IMR-90 (cell line): Measurements from ENCODE around the gene MYH9. TPM values are rescaled to one million over a fixed set of nuclear protein-coding genes. Genes with fewer than 3 reads are reported as not detected.
"Not testable (repeated sequence)": the region's sequence is repeated elsewhere in the genome, so short reads cannot be mapped to it uniquely, and the experiment has no call there.

Experiments used
- ATAC-seq: fragments of 200-7000 bp; cut with Tn5 transposase; 2 replicates; pipeline ENCODE4 v1.9.1; 2020; ENCODE audit warnings: low read depth, mild to moderate bottlenecking, moderate library complexity
- BruUV-seq: library from RNA; stranded (reverse); fragments of 400-500 nt; replicated peaks from 2 replicates; lab custom pipeline; 2021; lab: Mats Ljungman, UMichigan
- CTCF ChIA-PET: fragments of 300-600 bp; formaldehyde crosslinking; extraction: SDS; loops from one replicate; lab custom pipeline; 2021; ENCODE audit warnings: antibody characterized with exemption; lab: Yijun Ruan, JAX
- POLR2A ChIA-PET: fragments of 300-600 bp; sonication (Branson Sonifier 250); formaldehyde crosslinking; loops from one replicate; lab custom pipeline; 2022; ENCODE audit warnings: antibody characterized with exemption; ENCODE audit not compliant: unreplicated experiment; lab: Charles Lee
- DNase-seq: peaks from one replicate; pipeline ENCODE4 v3.0.0; 2013
- H2AFZ ChIP-seq: replicated peaks from 2 replicates; pipeline ENCODE3; 2013; ENCODE audit warnings: low read length, mild to moderate bottlenecking; ENCODE audit not compliant: poor library complexity
- H2AK5ac ChIP-seq: 2 replicates; pipeline ENCODE4 v1.6.1; 2013; ENCODE audit warnings: low read depth, low read length, inconsistent platforms
- H2AK9ac ChIP-seq: replicated peaks from 2 replicates; pipeline ENCODE3; 2013; ENCODE audit warnings: mild to moderate bottlenecking, low read depth, low read length, moderate library complexity; ENCODE audit not compliant: poor library complexity
- H2BK120ac ChIP-seq: 2 replicates; pipeline ENCODE4 v1.6.1; 2013; ENCODE audit warnings: low read depth, low read length, inconsistent platforms
- H2BK15ac ChIP-seq: 3 replicates; pipeline ENCODE4 v1.6.1; 2013; ENCODE audit warnings: low read depth, low read length, inconsistent platforms
- H2BK20ac ChIP-seq: 2 replicates; pipeline ENCODE4 v1.6.1; 2013; ENCODE audit warnings: low read depth, mild to moderate bottlenecking, inconsistent platforms, low read length, moderate library complexity
- H2BK5ac ChIP-seq: 2 replicates; pipeline ENCODE4 v1.6.1; 2013; ENCODE audit warnings: mild to moderate bottlenecking, low read depth, low read length, inconsistent platforms; ENCODE audit not compliant: poor library complexity, severe bottlenecking
- H3K14ac ChIP-seq: replicated peaks from 2 replicates; pipeline ENCODE4 v1.6.1; 2013; ENCODE audit warnings: low read depth, low read length, inconsistent platforms
- H3K18ac ChIP-seq: 2 replicates; pipeline ENCODE4 v1.6.1; 2013; ENCODE audit warnings: low read depth, low read length, control low read depth
- H3K23ac ChIP-seq: 2 replicates; pipeline ENCODE4 v1.6.1; 2013; ENCODE audit warnings: low read depth, low read length, inconsistent platforms
- H3K27ac ChIP-seq: 2 replicates; pipeline ENCODE4 v1.5.1; 2013; ENCODE audit warnings: mild to moderate bottlenecking, control low read depth, low read length; ENCODE audit not compliant: insufficient read depth
- H3K27me3 ChIP-seq: 2 replicates; pipeline ENCODE4 v1.6.1; 2013; ENCODE audit warnings: low read length; ENCODE audit not compliant: control insufficient read depth, insufficient read depth
- H3K36me3 ChIP-seq: 2 replicates; pipeline ENCODE4 v1.6.1; 2013; ENCODE audit warnings: low read length, mixed read lengths; ENCODE audit not compliant: control insufficient read depth, insufficient read depth
- H3K4ac ChIP-seq: 2 replicates; pipeline ENCODE4 v1.6.1; 2013; ENCODE audit warnings: low read depth, low read length, inconsistent platforms
- H3K4me1 ChIP-seq: 2 replicates; pipeline ENCODE4 v1.6.1; 2013; ENCODE audit warnings: low read length, mixed read lengths; ENCODE audit not compliant: control insufficient read depth, insufficient read depth
- H3K4me2 ChIP-seq: 2 replicates; pipeline ENCODE4 v1.6.1; 2013; ENCODE audit warnings: low read depth, mild to moderate bottlenecking, control low read depth, low read length, moderate library complexity
- H3K4me3 ChIP-seq: 2 replicates; pipeline ENCODE4 v1.5.1; 2013; ENCODE audit warnings: low read depth, mild to moderate bottlenecking, control low read depth, low read length, moderate library complexity; ENCODE audit not compliant: insufficient read depth
- H3K56ac ChIP-seq: 2 replicates; pipeline ENCODE4 v1.6.1; 2013; ENCODE audit warnings: low read length, inconsistent platforms; ENCODE audit not compliant: insufficient read depth; ENCODE audit errors: extremely low read depth
- H3K79me1 ChIP-seq, 2 experiments: 2 replicates each; pipeline ENCODE4 v1.6.1; 2013; ENCODE audit warnings: low read length in 2 of 2, inconsistent platforms in 1 of 2, low read depth in 1 of 2
- H3K9ac ChIP-seq: 2 replicates; pipeline ENCODE4 v1.6.1; 2013; ENCODE audit warnings: low read depth, low read length, control low read depth
- H3K9me1 ChIP-seq: 2 replicates; pipeline ENCODE4 v1.6.1; 2013; ENCODE audit warnings: low read length, inconsistent platforms; ENCODE audit not compliant: insufficient read depth
- H3K9me3 ChIP-seq: 2 replicates; pipeline ENCODE4 v1.6.1; 2013; ENCODE audit warnings: low read length; ENCODE audit not compliant: control insufficient read depth, insufficient read depth
- H4K20me1 ChIP-seq: 2 replicates; pipeline ENCODE4 v1.6.1; 2013; ENCODE audit warnings: low read length, inconsistent platforms; ENCODE audit not compliant: insufficient read depth
- H4K5ac ChIP-seq: 2 replicates; pipeline ENCODE4 v1.6.1; 2013; ENCODE audit warnings: mild to moderate bottlenecking, low read depth, low read length, control low read depth
- H4K8ac ChIP-seq, 2 experiments: 2 replicates each; pipeline ENCODE4 v1.6.1; 2013; ENCODE audit warnings: low read depth in 2 of 2, low read length in 2 of 2, control low read depth in 1 of 2, inconsistent platforms in 1 of 2
- H4K91ac ChIP-seq: 2 replicates; pipeline ENCODE4 v1.6.1; 2013; ENCODE audit warnings: low read depth, low read length, inconsistent platforms; ENCODE audit not compliant: insufficient read depth
- CHD1 ChIP-seq: IDR thresholded peaks from 2 replicates; pipeline ENCODE4 v1.6.1; 2012; ENCODE audit warnings: low read depth, low read length, improper control_type of control experiment
- FOS ChIP-seq: fragments of 150-350 bp; IDR thresholded peaks from 2 replicates; pipeline ENCODE4 v1.6.1; 2016; ENCODE audit warnings: low read depth, low read length
- RCOR1 ChIP-seq: IDR thresholded peaks from 2 replicates; pipeline ENCODE4 v1.6.1; 2012; ENCODE audit warnings: mild to moderate bottlenecking, low read length, improper control_type of control experiment; ENCODE audit not compliant: insufficient replicate concordance
- WGBS, 2 experiments: methylation state at CpG; one replicate each; pipeline versions ENCODE4 v1.1.5 to v1.1.7; 2013; ENCODE audit warnings: missing lambda C conversion rate in 2 of 2; ENCODE audit not compliant: insufficient read length in 1 of 2; ENCODE audit errors: extremely low coverage in 2 of 2; 5-methylcytosine and 5-hydroxymethylcytosine counted together
- dilution Hi-C: fragments of 300-500 bp; cut with HindIII; formaldehyde crosslinking; loops from one replicate; pipeline ENCODE4 v1.14.3; 2018; ENCODE audit warnings: low sequenced_read_pairs; ENCODE audit not compliant: unreplicated experiment
- in situ Hi-C: fragments of 300-500 bp; cut with MboI; formaldehyde crosslinking; loops from 3 replicates; pipeline ENCODE4 v1.14.3; 2019; ENCODE audit warnings: low sequenced_read_pairs, inconsistent platforms, mixed read lengths
- intact Hi-C: fragments of 100-400 bp; cut with micrococcal nuclease; formaldehyde crosslinking; loops from 2 replicates; pipeline ENCODE4 v1.10.0; 2022
- polyA plus RNA-seq, 3 experiments: library from polyadenylated mRNA; depleted of rRNA; stranded (reverse); fragments of >200 nt; gene quantifications; 2 replicates each; pipeline ENCODE4 v1.2.3, GENCODE V29; 2012; ENCODE audit warnings: low replicate concordance in 1 of 3
- total RNA-seq: library from RNA; depleted of rRNA; stranded (reverse); fragments of >200 nt; gene quantifications from 2 replicates; pipeline ENCODE4 v1.2.3, GENCODE V29; 2012
- TF ChIP-seq, protein P1 (sequence below): fragments of 150-350 bp; IDR thresholded peaks from 2 replicates; pipeline ENCODE4 v1.6.1; 2017; ENCODE audit warnings: mild to moderate bottlenecking, antibody characterized with exemption, low read length, low read depth

Gene MYH9
- total and polyA plus RNA-seq, 2 of the 4 experiments (the other 2 are of a cell fraction) = 475 to 554 TPM

DNA sequence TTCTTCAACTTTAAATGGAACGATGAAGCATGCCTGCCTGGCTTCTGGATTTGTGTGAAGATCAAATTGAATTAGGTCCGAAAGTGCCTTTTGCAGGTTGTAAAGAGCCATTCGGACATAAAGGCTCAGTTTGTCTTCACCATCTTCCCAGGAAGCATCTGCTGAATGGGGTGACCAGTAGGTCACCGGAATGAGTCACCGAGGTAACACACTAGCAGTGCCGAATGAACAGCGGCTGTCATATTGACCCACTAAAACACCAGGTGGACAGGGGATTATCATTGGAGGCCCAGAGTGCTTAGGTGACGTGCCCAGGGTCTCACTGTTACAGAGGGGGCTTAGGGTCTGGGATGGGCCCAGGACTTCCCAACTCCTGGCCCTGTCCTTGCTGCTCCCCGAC lies 43.1 kb upstream of the MYH9 start:
- Histone ChIP-seq H4K8ac (no peak overlapping the region), H2BK20ac (peak overlapping the region; percentile 46; the same call in 1 of the 2 replicates), H3K36me3 (no peaks in the 10 kb centered on the region), H3K4me1 (peaks cover 32% of the 10 kb centered on the region), H4K91ac (no peak overlapping the region), H3K14ac (no peak overlapping the region), H2AK9ac (peak overlapping the region; percentile 25), H3K9me3 (no peaks in the 10 kb centered on the region), H2AFZ (no peak overlapping the region), H3K23ac (no peak overlapping the region), H2BK5ac (no peak overlapping the region), H3K56ac (no peak overlapping the region), H3K18ac (no peak overlapping the region), H3K4me2 (no peak overlapping the region), H4K5ac (no peak overlapping the region), H3K79me1 (peaks cover 0 to 4% of the 10 kb centered on the region in 2 experiments; a peak in 1 of 4 replicates), H3K27me3 (no peaks in the 10 kb centered on the region), H2BK120ac (0 out of 2 replicates have a peak overlapping the region, but pooled peaks have one; percentile 20), H3K4me3 (no peak overlapping the region), H2AK5ac (peak overlapping the region; percentile 68), H2BK15ac (no peak overlapping the region), H3K4ac (peak overlapping the region; percentile 71), H3K9ac (no peak overlapping the region), H4K20me1 (no peaks in the 10 kb centered on the region), H3K27ac (no peak overlapping the region), H3K9me1 (peaks cover 7% of the 10 kb centered on the region; the same call in 1 of the 2 replicates)
- TF ChIP-seq CHD1 = no peak
- TF ChIP-seq, protein P1, sequence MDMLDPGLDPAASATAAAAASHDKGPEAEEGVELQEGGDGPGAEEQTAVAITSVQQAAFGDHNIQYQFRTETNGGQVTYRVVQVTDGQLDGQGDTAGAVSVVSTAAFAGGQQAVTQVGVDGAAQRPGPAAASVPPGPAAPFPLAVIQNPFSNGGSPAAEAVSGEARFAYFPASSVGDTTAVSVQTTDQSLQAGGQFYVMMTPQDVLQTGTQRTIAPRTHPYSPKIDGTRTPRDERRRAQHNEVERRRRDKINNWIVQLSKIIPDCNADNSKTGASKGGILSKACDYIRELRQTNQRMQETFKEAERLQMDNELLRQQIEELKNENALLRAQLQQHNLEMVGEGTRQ = no peak
- TF ChIP-seq RCOR1 = no peak
- no peak for TF ChIP-seq FOS
- ATAC-seq = no peak
- 96% methylated on average over 4 of the region's 9 CpGs; no CpG with 5 or more reads in 1 of the 2 experiments for WGBS, 2 experiments
- peak; percentile 53 for DNase-seq
- intact Hi-C loops = no loop called here
- in situ Hi-C loops = no loop called here
- no TSS peak for BruUV-seq
- CTCF ChIA-PET = no interaction called here
- POLR2A ChIA-PET = no interaction called here
- dilution Hi-C loops = no loop called here

DNA sequence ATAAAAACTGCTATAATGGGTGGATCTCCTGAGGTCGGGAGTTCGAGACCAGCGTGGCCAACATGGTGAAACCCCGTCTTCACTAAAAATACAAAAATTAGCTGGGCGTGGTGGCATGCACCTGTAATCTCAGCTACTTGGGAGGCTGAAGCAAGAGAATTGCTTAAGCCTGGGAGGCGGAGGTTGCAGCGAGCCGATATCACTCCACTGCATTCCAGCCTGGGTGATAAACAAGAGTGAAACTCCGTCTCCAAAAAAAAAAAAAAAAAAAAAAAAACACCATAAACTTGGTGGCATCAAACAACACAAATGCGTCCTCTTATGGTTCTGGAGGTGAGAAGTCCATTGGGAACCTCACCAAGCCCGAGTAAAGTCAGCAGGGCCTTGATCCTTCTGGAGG lies 40.2 kb upstream of the MYH9 start:
- not testable (repeated sequence) for BruUV-seq, DNase-seq

More for the DNA sequence above, 40.2 kb upstream of the MYH9 start:
- H3K18ac ChIP-seq, H2BK20ac ChIP-seq, ATAC-seq, in situ Hi-C loops, H4K91ac ChIP-seq, H3K27me3 ChIP-seq, H3K14ac ChIP-seq, H3K56ac ChIP-seq, H2BK5ac ChIP-seq, H3K4me3 ChIP-seq, H4K5ac ChIP-seq, POLR2A ChIA-PET, H3K4ac ChIP-seq, H3K36me3 ChIP-seq, H3K27ac ChIP-seq, intact Hi-C loops, H3K9me3 ChIP-seq, H4K8ac ChIP-seq, dilution Hi-C loops, H3K9ac ChIP-seq, CTCF ChIA-PET, H3K23ac ChIP-seq, H2BK120ac ChIP-seq, H3K4me2 ChIP-seq, H4K20me1 ChIP-seq, H2AFZ ChIP-seq, H2BK15ac ChIP-seq, H2AK9ac ChIP-seq: not testable (repeated sequence)
- Histone ChIP-seq H3K9me1 (peaks cover 13% of the 10 kb centered on the region), H3K4me1 (peaks cover 27% of the 10 kb centered on the region), H3K79me1 (peaks cover 0 to 13% of the 10 kb centered on the region in 2 experiments; a peak in 2 of 4 replicates), H2AK5ac (0 out of 2 replicates have a peak overlapping the region, but pooled peaks have one; percentile 4)
- WGBS, 2 experiments = 95% methylated on average over 6 of the region's 11 CpGs; no CpG with 5 or more reads in 1 of the 2 experiments
